ENCODE measurements around the gene SLC2A4.

The SLC2A4 gene

DNA sequence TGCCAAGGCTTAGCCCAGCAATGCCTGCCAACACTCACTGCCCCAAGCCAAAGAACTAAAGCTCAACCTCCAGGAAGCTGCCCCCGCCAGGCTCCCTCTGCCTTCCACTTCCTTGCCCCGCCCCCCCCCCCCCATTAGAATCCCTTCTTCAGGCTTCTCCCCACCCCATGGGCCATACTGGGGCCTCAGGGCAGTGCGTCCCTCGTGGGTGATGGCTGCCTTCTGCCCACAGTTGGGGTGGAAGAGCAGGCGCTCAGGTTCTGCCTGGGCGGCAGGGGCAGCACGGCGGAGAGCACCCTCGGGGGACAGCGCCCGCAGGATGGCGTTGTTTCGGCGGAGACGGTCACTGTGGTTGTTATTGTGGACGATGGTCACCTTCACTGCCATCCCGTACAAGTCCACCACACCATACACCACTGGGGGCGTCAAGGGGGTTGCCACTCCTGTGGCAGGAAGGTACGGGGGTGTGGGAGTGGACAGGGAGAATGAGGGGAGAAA is 43.6 kb downstream of the SLC2A4 start:
- no peaks in the 10 kb centered on the region for H3K27me3 ChIP-seq
- no peaks in the 10 kb centered on the region for H3K9me3 ChIP-seq (replicated peaks in 1 of 11)
- peaks cover 13 to 20% (median 15%) of the 10 kb centered on the region in 10 experiments; a peak in 19 of 20 replicates for H3K4me1 ChIP-seq
- H3K9ac ChIP-seq: 0 out of 22 replicates have a peak overlapping the region, but pooled peaks of 1 of the 11 experiments have one; percentile 89
- H4K20me1 ChIP-seq: peaks cover 0 to 27% (median 4%) of the 10 kb centered on the region in 11 experiments; a peak in 3 of 22 replicates
- no peak overlapping the region for H3K4me3 ChIP-seq
- no peak for TF ChIP-seq Cebpa-rat (IDR thresholded peaks at IDR 0.05)
- no peak overlapping the region for H3K27ac ChIP-seq
- peaks cover 56 to 75% (median 67%) of the 10 kb centered on the region in 11 experiments for H3K36me3 ChIP-seq
- H3K4me2 ChIP-seq: no peak overlapping the region

DNA sequence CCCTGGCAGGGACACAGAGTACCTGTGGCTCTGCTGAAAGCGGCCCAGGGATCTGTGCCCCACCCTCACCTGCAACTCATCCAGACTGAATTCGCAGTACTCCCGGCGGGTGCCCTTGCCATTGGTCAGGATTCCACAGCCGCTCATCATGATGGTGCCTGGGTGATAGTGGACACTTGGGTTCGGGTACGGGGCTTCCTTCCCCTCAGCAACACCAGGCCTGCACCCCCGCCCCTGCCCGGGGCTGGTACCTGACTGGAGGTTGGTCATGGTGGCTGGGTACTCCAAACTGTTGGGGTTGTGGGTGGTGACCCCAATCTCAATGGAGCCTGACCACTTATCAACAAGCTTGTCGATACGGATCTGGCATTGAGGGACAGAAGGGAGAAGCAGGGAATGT is 44.7 kb downstream of the SLC2A4 start:
- Histone ChIP-seq H4K20me1 (peaks cover 0 to 27% (median 4%) of the 10 kb centered on the region in 11 experiments; a peak in 3 of 22 replicates), H3K27me3 (no peaks in the 10 kb centered on the region), H3K4me2 (no peak overlapping the region), H3K9ac (peak overlapping the region in 6 of 11 experiments; percentile 4 to 91 (median 57); a peak in 4 of 22 replicates), H3K4me1 (peaks cover 23 to 29% (median 24%) of the 10 kb centered on the region in 10 experiments), H3K36me3 (peaks cover 45 to 64% (median 56%) of the 10 kb centered on the region in 11 experiments), H3K4me3 (no peak overlapping the region), H3K9me3 (replicated peaks in 1 of 11) (no peaks in the 10 kb centered on the region), H3K27ac (no peak overlapping the region)
- TF ChIP-seq Cebpa-rat (IDR thresholded peaks at IDR 0.05): no peak

DNA sequence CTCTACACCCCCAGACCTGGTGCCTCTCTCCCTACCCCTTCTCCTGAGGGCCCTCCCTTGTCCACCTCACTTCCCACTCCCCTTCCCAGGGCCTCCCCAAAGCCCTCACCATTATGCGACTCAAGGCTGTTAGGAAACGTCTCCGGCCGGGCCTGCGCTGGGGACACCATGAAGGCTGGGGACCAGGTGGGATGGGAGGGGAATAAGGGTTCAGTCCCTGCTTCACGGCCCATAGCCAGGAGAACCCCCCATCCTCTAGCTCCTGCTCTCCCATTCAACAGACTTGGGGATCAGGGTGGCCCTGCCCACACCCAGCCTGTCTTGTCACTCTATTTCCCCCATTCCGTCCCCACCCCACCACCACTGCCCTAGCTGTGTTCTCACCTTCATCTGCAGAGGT is 45.5 kb downstream of the SLC2A4 start:
- Histone ChIP-seq H3K36me3 (peaks cover 36 to 55% (median 47%) of the 10 kb centered on the region in 11 experiments), H3K4me3 (no peak overlapping the region), H3K27me3 (no peaks in the 10 kb centered on the region), H3K9ac (peak overlapping the region in 8 of 11 experiments; percentile 8 to 91 (median 88); a peak in 10 of 22 replicates), H3K27ac (no peak overlapping the region; a peak in 2 of 22 replicates), H3K9me3 (replicated peaks in 1 of 11) (no peaks in the 10 kb centered on the region), H3K4me2 (peak overlapping the region in 5 of 11 experiments; percentile 80 to 94 (median 86); a peak in 6 of 22 replicates), H3K4me1 (peaks cover 30 to 38% (median 32%) of the 10 kb centered on the region in 10 experiments), H4K20me1 (peaks cover 0 to 24% (median 4%) of the 10 kb centered on the region in 11 experiments; a peak in 3 of 22 replicates)
- TF ChIP-seq Cebpa-rat (IDR thresholded peaks at IDR 0.05): no peak

DNA sequence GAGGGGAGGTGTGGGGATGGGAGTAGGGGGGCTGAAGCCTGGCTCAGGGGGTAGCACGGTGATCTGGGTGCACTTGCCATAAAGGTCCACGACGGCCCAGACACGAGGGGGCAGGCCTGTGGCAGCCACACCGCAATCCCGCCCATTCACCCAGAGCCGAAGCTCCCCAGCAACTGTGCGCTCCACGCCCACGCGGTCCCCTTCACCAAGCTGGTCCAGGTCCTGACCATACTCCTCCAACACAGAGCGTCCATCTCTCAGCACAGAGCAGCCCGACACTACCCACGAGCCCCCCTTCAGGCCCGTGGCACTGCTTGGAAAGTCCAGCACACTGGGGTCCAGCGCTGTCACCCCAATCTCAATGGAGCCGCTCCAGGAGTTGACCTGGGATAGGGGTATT is 46.0 kb downstream of the SLC2A4 start:
- peak overlapping the region in 1 of 10 experiments; percentile 86; a peak in 3 of 20 replicates for H3K4me3 ChIP-seq
- H3K27me3 ChIP-seq: no peaks in the 10 kb centered on the region
- H3K9me3 ChIP-seq (replicated peaks in 1 of 11): no peaks in the 10 kb centered on the region
- H3K4me1 ChIP-seq: peaks cover 35 to 43% (median 37%) of the 10 kb centered on the region in 10 experiments
- H3K27ac ChIP-seq: peak overlapping the region in 2 of 11 experiments; percentile 10 to 90; a peak in 1 of 22 replicates
- H3K4me2 ChIP-seq: peak overlapping the region; percentile 80 to 97 (median 88)
- H3K36me3 ChIP-seq: peaks cover 32 to 51% (median 43%) of the 10 kb centered on the region in 11 experiments
- no peak for TF ChIP-seq Cebpa-rat (IDR thresholded peaks at IDR 0.05)
- H3K9ac ChIP-seq: peak overlapping the region in 9 of 11 experiments; percentile 81 to 91 (median 89); a peak in 16 of 22 replicates
- H4K20me1 ChIP-seq: peaks cover 0 to 19% (median 4%) of the 10 kb centered on the region in 11 experiments; a peak in 3 of 22 replicates

DNA sequence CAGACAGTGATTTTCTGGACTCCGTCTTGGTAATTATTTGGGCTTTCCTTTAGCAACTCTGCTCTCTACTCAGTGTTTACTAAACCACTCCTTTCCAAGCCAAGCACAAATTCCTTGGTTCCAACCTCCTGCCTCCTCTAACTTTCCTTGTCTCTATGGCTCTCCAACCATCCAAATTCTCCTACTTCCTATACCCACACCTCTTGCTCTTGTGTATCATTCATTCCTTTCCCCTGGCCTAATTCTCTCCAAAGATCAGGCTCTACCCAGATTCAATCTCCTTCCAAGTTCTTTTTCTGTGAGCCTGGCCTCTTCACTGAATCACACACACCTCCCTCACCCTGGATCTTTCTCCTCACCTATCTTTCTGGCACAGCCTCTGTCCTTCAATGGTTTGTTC is 46.5 kb downstream of the SLC2A4 start:
- Histone ChIP-seq H3K36me3 (peaks cover 27 to 46% (median 38%) of the 10 kb centered on the region in 11 experiments), H4K20me1 (peaks cover 0 to 17% (median 3%) of the 10 kb centered on the region in 11 experiments; a peak in 3 of 22 replicates), H3K9ac (peak overlapping the region; percentile 81 to 96 (median 89)), H3K4me2 (peak overlapping the region; percentile 80 to 97 (median 88)), H3K9me3 (replicated peaks in 1 of 11) (no peaks in the 10 kb centered on the region), H3K27ac (peak overlapping the region in 7 of 11 experiments; percentile 10 to 96 (median 90); a peak in 9 of 22 replicates), H3K4me3 (peak overlapping the region in 9 of 10 experiments; percentile 74 to 86 (median 84); a peak in 17 of 20 replicates), H3K27me3 (no peaks in the 10 kb centered on the region), H3K4me1 (peaks cover 39 to 48% (median 41%) of the 10 kb centered on the region in 10 experiments)
- no peak for TF ChIP-seq Cebpa-rat (IDR thresholded peaks at IDR 0.05)

DNA sequence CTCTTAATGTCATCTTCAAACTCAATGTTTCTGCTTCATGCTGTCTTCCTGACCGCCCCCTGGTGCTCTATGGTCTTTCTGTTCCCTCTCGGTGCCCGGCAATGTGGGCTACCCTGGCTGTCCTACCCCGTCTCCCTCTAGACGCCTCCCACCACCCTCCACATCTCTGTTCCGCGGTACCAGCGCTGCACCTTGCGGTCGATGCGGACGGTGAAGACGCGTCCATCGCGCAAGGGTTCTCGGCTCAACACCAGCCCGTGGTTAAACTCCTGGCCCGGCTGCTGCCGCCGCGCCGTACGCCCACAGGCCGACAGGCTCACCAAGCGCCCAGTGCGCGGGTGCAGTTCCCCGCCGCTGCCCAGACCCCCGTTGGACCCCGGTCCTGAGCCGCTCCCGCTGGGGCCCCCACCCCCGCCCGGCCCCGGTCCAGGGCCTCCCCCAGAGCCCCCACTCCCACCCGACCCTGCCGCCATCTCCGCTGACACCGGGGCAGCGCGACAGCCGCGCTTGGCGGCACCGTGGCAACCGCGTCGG is 47.4 kb downstream of the SLC2A4 start, which contains the start of gene NEURL4:
Gene NEURL4, minus strand, starts transcription at position 496 of the 534 bp plus-strand sequence. Its CDS starts 23 bp downstream, at position 473.
- TF ChIP-seq Cebpa-rat (IDR thresholded peaks at IDR 0.05): no peak
- Histone ChIP-seq H3K27ac (peak within 1 kb of the TSS; percentile 79 to 96 (median 90)), H3K4me3 (peak within 1 kb of the TSS; percentile 74 to 86 (median 82)), H3K27me3 (no peaks in the 10 kb centered on the region), H4K20me1 (peaks cover 0 to 10% (median under 1%) of the 10 kb centered on the region in 11 experiments; a peak in 3 of 22 replicates), H3K36me3 (peaks cover 18 to 37% (median 29%) of the 10 kb centered on the region in 11 experiments), H3K9ac (peak within 1 kb of the TSS; percentile 81 to 96 (median 89)), H3K4me2 (peak within 1 kb of the TSS; percentile 88 to 99 (median 96)), H3K4me1 (peaks cover 39 to 56% (median 47%) of the 10 kb centered on the region in 10 experiments), H3K9me3 (replicated peaks in 1 of 11) (no peaks in the 10 kb centered on the region)

DNA sequence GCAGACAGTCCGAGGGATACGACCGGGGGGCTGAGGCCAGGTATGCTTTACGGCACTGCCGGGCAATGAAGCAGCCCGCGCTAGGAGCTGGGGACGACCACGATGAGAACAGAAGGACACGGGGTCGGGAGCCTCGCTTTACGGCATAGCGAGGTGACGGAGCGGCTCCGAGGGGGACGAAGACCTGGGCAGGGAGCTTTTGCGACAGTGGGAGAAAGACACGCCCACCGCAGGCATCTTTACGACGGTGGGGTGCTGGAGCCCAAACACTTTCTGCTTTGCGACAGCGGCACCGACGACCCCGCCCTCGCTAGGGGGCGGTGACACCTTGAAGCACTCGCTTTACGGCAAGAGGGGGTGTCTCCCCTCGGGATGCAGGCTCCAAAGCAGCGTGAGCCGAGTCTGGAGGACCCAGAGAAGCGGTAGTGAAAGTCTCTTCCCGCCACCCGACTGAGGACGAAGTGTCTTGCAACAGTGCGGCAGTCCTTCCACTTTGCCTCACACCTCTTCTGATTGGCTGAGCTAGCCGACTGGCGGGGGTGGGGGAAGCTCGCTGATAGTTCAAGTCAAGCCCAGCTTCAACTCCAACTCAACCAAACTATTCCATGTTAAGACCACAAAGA is 48.0 kb downstream of the SLC2A4 start:
- Histone ChIP-seq H3K27me3 (no peaks in the 10 kb centered on the region), H3K4me3 (peak overlapping the region; percentile 74 to 86 (median 82)), H3K9me3 (replicated peaks in 1 of 11) (no peaks in the 10 kb centered on the region), H3K9ac (peak overlapping the region; percentile 81 to 96 (median 89)), H3K36me3 (peaks cover 14 to 31% (median 23%) of the 10 kb centered on the region in 11 experiments), H3K4me2 (peak overlapping the region; percentile 88 to 99 (median 96)), H4K20me1 (peaks cover 0 to 7% (median 0%) of the 10 kb centered on the region in 11 experiments; a peak in 2 of 22 replicates), H3K4me1 (peaks cover 39 to 61% (median 53%) of the 10 kb centered on the region in 10 experiments), H3K27ac (peak overlapping the region; percentile 79 to 96 (median 90))
- TF ChIP-seq Cebpa-rat (IDR thresholded peaks at IDR 0.05): peak in 4 of 11 experiments; percentile 41 to 45 (median 41); a peak in 5 of 22 replicates

DNA sequence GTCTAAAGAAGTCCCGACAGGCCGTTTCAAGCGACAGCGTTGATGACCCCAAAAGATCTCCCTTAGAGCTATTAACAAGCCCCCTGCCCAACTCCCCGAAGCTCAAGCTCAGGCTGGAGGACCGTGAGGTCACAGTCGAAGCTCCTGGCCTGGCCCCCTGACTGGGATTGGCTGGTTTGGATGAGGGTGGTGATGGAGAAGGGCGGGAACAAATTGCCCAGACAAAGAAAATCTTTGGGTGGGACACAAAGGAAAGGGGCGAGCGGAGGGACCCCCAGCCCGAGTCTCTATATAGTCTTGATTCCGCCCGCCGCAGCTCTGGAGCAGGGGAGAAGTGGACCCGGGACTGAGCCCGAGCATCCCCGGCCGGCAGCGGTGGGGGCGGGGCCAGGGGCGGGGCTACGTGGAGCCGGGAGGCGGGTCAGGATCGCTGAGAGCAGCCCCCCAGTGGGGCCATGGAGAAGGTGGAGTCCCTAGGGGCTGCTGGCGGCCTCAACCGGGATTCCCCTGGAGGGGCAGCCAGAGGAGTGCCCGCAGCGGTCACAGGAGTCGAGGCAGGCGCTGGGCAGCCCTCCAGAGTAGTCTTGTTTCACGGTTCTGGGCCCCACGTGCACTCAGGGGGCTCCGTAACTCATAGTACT is 48.6 kb downstream of the SLC2A4 start:
- no peaks in the 10 kb centered on the region for H3K27me3 ChIP-seq
- no peaks in the 10 kb centered on the region for H3K9me3 ChIP-seq (replicated peaks in 1 of 11)
- H3K9ac ChIP-seq: peak overlapping the region; percentile 81 to 96 (median 89)
- no peak for TF ChIP-seq Cebpa-rat (IDR thresholded peaks at IDR 0.05)
- H3K27ac ChIP-seq: peak overlapping the region; percentile 79 to 96 (median 90); a peak in 21 of 22 replicates
- H3K4me1 ChIP-seq: peaks cover 41 to 68% (median 59%) of the 10 kb centered on the region in 10 experiments
- peak overlapping the region; percentile 88 to 99 (median 96) for H3K4me2 ChIP-seq
- H4K20me1 ChIP-seq: peaks cover 0 to 4% (median 0%) of the 10 kb centered on the region in 11 experiments; a peak in 2 of 22 replicates
- peak overlapping the region; percentile 74 to 86 (median 82) for H3K4me3 ChIP-seq
- peaks cover 9 to 25% (median 19%) of the 10 kb centered on the region in 11 experiments for H3K36me3 ChIP-seq

Data from BLaER1 treated with 17β-estradiol and CSF1 and Interleukin-3, amounts not matched to agents 10 nM and 100 nM (cell line).